VCaP (cell line): Measurements from ENCODE around the gene GRIK3.

Source experiments
- H3K27ac ChIP-seq: fragments of 450-650 bp; 2 replicates; pipeline ENCODE4 v1.5.1; 2017
- CTCF ChIP-seq: fragments of 450-650 bp; conservative IDR thresholded peaks from 2 replicates; pipeline ENCODE4 v1.5.1; 2017; ENCODE audit warnings: mild to moderate bottlenecking, moderate library complexity

Gene GRIK3

GRCh38 chr1:36982709-36983108, 51.6 kb downstream of the GRIK3 start:
- TF ChIP-seq CTCF, result no peak
- H3K27ac ChIP-seq, result no peak overlapping the region

GRCh38 chr1:36981771-36982622, 52.3 kb downstream of the GRIK3 start:
- TF ChIP-seq CTCF, result no peak; the same call in 1 of the 2 replicates
- H3K27ac ChIP-seq, result no peak overlapping the region

- no peak overlapping the region for H3K27ac ChIP-seq
- TF ChIP-seq CTCF, result no peak
Measured at GRCh38 chr1:36981126-36981525, 53.2 kb downstream of the GRIK3 start.

GRCh38 chr1:36977731-36978406, 56.4 kb downstream of the GRIK3 start:
- TF ChIP-seq CTCF, result no peak
- H3K27ac ChIP-seq, result no peak overlapping the region

GRCh38 chr1:36975642-36976041, 58.7 kb downstream of the GRIK3 start:
- TF ChIP-seq CTCF, result no peak
- no peak overlapping the region for H3K27ac ChIP-seq

- no peak for TF ChIP-seq CTCF
- H3K27ac ChIP-seq, result no peak overlapping the region
Measured at GRCh38 chr1:36973056-36973455, 61.3 kb downstream of the GRIK3 start.

- TF ChIP-seq CTCF, result no peak
- no peak overlapping the region for H3K27ac ChIP-seq
Measured at GRCh38 chr1:36971852-36972618, 62.3 kb downstream of the GRIK3 start.
